Ishikawa (cell line): Measurements from ENCODE around the gene GRAMD4.

Source experiments
- CEBPB ChIP-seq: IDR thresholded peaks from 2 replicates; pipeline ENCODE4 v1.6.1; 2012
- EGR1 ChIP-seq: IDR thresholded peaks from 2 replicates; pipeline ENCODE4 v1.6.1; 2012
- EP300 ChIP-seq: IDR thresholded peaks from 2 replicates; pipeline ENCODE4 v1.6.1; 2012; ENCODE audit warnings: borderline replicate concordance
- FOXM1 ChIP-seq: IDR thresholded peaks from 2 replicates; pipeline ENCODE4 v1.6.1; 2012; ENCODE audit warnings: low read depth, borderline replicate concordance
- NFIC ChIP-seq: IDR thresholded peaks from 2 replicates; pipeline ENCODE4 v1.6.1; 2012
- RAD21 ChIP-seq: IDR thresholded peaks from 2 replicates; pipeline ENCODE4 v1.6.1; 2012; ENCODE audit warnings: low read depth
- TAF1 ChIP-seq: IDR thresholded peaks from 2 replicates; pipeline ENCODE4 v1.6.1; 2012; ENCODE audit warnings: low read depth, mild to moderate bottlenecking
- TCF12 ChIP-seq: IDR thresholded peaks from 2 replicates; pipeline ENCODE4 v1.6.1; 2012; ENCODE audit warnings: low read depth
- TEAD4 ChIP-seq: IDR thresholded peaks from 2 replicates; pipeline ENCODE4 v1.6.1; 2012
- YY1 ChIP-seq: IDR thresholded peaks from 2 replicates; pipeline ENCODE4 v1.6.1; 2012; ENCODE audit warnings: low read depth
- ZBTB7A ChIP-seq: IDR thresholded peaks from 2 replicates; pipeline ENCODE4 v1.6.1; 2012; ENCODE audit warnings: low read depth
- TF ChIP-seq, protein P1 (sequence below): IDR thresholded peaks from 2 replicates; pipeline ENCODE4 v1.6.1; 2012
- TF ChIP-seq, protein P2 (sequence below): IDR thresholded peaks from 2 replicates; pipeline ENCODE4 v1.6.1; 2012; ENCODE audit warnings: low read depth, mild to moderate bottlenecking
- TF ChIP-seq, protein P3 (sequence below): IDR thresholded peaks from 2 replicates; pipeline ENCODE4 v1.6.1; 2012

GRCh38 chr22:46584081-46584921 lies 35.9 kb upstream of the GRAMD4 start:
- peak; percentile 45; the same call in 1 of the 2 replicates for TF ChIP-seq EP300
- TF ChIP-seq, protein P1, sequence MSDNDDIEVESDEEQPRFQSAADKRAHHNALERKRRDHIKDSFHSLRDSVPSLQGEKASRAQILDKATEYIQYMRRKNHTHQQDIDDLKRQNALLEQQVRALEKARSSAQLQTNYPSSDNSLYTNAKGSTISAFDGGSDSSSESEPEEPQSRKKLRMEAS, result peak; percentile 52; the same call in 1 of the 2 replicates
- peak; percentile 7; the same call in 1 of the 2 replicates for TF ChIP-seq RAD21
- peak; percentile 89 for TF ChIP-seq NFIC
- no peak for TF ChIP-seq YY1
- TF ChIP-seq, protein P2, sequence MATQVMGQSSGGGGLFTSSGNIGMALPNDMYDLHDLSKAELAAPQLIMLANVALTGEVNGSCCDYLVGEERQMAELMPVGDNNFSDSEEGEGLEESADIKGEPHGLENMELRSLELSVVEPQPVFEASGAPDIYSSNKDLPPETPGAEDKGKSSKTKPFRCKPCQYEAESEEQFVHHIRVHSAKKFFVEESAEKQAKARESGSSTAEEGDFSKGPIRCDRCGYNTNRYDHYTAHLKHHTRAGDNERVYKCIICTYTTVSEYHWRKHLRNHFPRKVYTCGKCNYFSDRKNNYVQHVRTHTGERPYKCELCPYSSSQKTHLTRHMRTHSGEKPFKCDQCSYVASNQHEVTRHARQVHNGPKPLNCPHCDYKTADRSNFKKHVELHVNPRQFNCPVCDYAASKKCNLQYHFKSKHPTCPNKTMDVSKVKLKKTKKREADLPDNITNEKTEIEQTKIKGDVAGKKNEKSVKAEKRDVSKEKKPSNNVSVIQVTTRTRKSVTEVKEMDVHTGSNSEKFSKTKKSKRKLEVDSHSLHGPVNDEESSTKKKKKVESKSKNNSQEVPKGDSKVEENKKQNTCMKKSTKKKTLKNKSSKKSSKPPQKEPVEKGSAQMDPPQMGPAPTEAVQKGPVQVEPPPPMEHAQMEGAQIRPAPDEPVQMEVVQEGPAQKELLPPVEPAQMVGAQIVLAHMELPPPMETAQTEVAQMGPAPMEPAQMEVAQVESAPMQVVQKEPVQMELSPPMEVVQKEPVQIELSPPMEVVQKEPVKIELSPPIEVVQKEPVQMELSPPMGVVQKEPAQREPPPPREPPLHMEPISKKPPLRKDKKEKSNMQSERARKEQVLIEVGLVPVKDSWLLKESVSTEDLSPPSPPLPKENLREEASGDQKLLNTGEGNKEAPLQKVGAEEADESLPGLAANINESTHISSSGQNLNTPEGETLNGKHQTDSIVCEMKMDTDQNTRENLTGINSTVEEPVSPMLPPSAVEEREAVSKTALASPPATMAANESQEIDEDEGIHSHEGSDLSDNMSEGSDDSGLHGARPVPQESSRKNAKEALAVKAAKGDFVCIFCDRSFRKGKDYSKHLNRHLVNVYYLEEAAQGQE, result no peak
- no peak for TF ChIP-seq EGR1
- peak; percentile 46; the same call in 1 of the 2 replicates for TF ChIP-seq TEAD4
- TF ChIP-seq FOXM1, result no peak
- no peak for TF ChIP-seq CEBPB
- TF ChIP-seq TAF1, result no peak
- TF ChIP-seq ZBTB7A, result no peak
- TF ChIP-seq TCF12, result peak; percentile 77
- TF ChIP-seq, protein P3, sequence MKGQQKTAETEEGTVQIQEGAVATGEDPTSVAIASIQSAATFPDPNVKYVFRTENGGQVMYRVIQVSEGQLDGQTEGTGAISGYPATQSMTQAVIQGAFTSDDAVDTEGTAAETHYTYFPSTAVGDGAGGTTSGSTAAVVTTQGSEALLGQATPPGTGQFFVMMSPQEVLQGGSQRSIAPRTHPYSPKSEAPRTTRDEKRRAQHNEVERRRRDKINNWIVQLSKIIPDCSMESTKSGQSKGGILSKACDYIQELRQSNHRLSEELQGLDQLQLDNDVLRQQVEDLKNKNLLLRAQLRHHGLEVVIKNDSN, result no peak
